Spleen (tissue), 11 donors: ENCODE data around the gene TRIM50. TPM values are rescaled to one million over a fixed set of nuclear protein-coding genes. Genes with fewer than 3 reads are reported as not detected.
"Not testable (repeated sequence)": the region's sequence is repeated elsewhere in the genome, so short reads cannot be mapped to it uniquely, and the experiment has no call there.

Experiments
- DNase-seq: peaks from one replicate; pipeline ENCODE4 v3.0.0-alpha.2; 2020
- H3K27ac ChIP-seq, 8 donors: fragments of 200-600 bp; sonication (generic) in 7 of 8; 1 replicate in 4 of 8; 2 replicates in 4 of 8; pipeline versions ENCODE4 v1.5.0 to v1.8.0; 2016 to 2021; ENCODE audit warnings: inconsistent platforms in 4 of 8, mild to moderate bottlenecking in 4 of 8, moderate library complexity in 1 of 8
- H3K27me3 ChIP-seq, 7 donors: fragments of 200-600 bp; sonication (generic) in 6 of 7; replicated peaks in 1 of 7; 1 replicate in 4 of 7; 2 replicates in 3 of 7; pipeline versions ENCODE4 v1.5.0 to v1.8.0; 2016 to 2021; ENCODE audit warnings: inconsistent platforms in 3 of 7, mild to moderate bottlenecking in 1 of 7
- H3K36me3 ChIP-seq, 6 donors: fragments of 200-600 bp; sonication (generic) in 5 of 6; 1 replicate in 4 of 6; 2 replicates in 2 of 6; pipeline versions ENCODE4 v1.5.0 to v1.8.0; 2016 to 2021; ENCODE audit warnings: inconsistent platforms in 2 of 6
- H3K4me1 ChIP-seq, 6 donors: fragments of 200-600 bp; sonication (generic) in 5 of 6; 1 replicate in 3 of 6; 2 replicates in 3 of 6; pipeline versions ENCODE4 v1.5.0 to v1.8.0; 2016 to 2021; ENCODE audit warnings: inconsistent platforms in 3 of 6
- H3K4me3 ChIP-seq, 8 donors: fragments of 200-600 bp; sonication (generic) in 7 of 8; 1 replicate in 4 of 8; 2 replicates in 4 of 8; pipeline versions ENCODE4 v1.5.0 to v1.8.0; 2016 to 2021; ENCODE audit warnings: inconsistent platforms in 4 of 8, mild to moderate bottlenecking in 4 of 8, moderate library complexity in 2 of 8
- H3K9me3 ChIP-seq, 8 donors: fragments of 200-600 bp; sonication (generic) in 7 of 8; 1 replicate in 4 of 8; 2 replicates in 4 of 8; pipeline versions ENCODE4 v1.5.0 to v1.8.0; 2016 to 2021; ENCODE audit warnings: inconsistent platforms in 4 of 8
- POLR2A ChIP-seq, 3 donors: fragments of 450-650 bp; IDR thresholded peaks; one replicate each; pipeline ENCODE4 v1.5.1; 2017; ENCODE audit warnings: antibody characterized with exemption in 3 of 3, mild to moderate bottlenecking in 1 of 3
- POLR2AphosphoS5 ChIP-seq, 3 donors: sonication (generic); formaldehyde crosslinking; IDR thresholded peaks; one replicate each; pipeline ENCODE4 v1.5.1; 2017; ENCODE audit warnings: antibody characterized with exemption in 3 of 3
- WGBS, 5 donors: extraction: QIAGEN DNeasy Blood & Tissue Kit in 3 of 5; methylation state at CpG; one replicate each; pipeline versions ENCODE4 v1.1.5 to v1.1.7; 2013 to 2018; 5-methylcytosine and 5-hydroxymethylcytosine counted together
- intact Hi-C: fragments of 100-400 bp; cut with DNase I; formaldehyde crosslinking; loops from one replicate; pipeline ENCODE4 v1.15.0; 2023; ENCODE audit warnings: low total_unique reads
- polyA plus RNA-seq, 3 donors: library from polyadenylated mRNA; stranded (reverse); fragments of 200-250 nt; gene quantifications; one replicate each; pipeline ENCODE4 v1.2.1, GENCODE V29; 2013
- total RNA-seq, 7 donors: library from RNA; depleted of rRNA in 3 of 7; stranded (reverse); fragments of >200 nt in 3 of 7; fragmentation: NEBNext Ultra II Directional in 4 of 7; extraction: Animal tissue kit (Norgen Biotek cat#: 25700) in 4 of 7; gene quantifications; one replicate each; pipeline versions ENCODE4 v1.1.0 to v1.2.1, GENCODE V29; 2016 to 2021
- TF ChIP-seq, protein P1 (sequence below), 11 experiments: fragments of 200-600 bp in 7 of 11; fragments of 450-650 bp in 4 of 11; sonication (generic) in 4 of 11; IDR thresholded peaks in 8 of 11; conservative IDR thresholded peaks in 3 of 11; 1 replicate in 7 of 11; 2 replicates in 4 of 11; pipeline versions ENCODE4 v1.4.0 to v1.8.0; 2016 to 2021; ENCODE audit warnings: antibody characterized with exemption in 11 of 11, inconsistent platforms in 4 of 11, mild to moderate bottlenecking in 1 of 11
- donor health status: healthy with polysubstance abuse.
- donor health status: DM: no; HTN: no; CAD: no; lungs with moderate emphysema.
- donor health status: DM: no; HTN: no; CAD: no.
- donor health status: Bipolar disorder and iron deficiency.
- donor health status: healthy.
- donor health status: DM: no; HTN: no; CAD: no.
- donor health status: DM: yes; HTN: yes; CAD: no.

TRIM50 gene
- total and polyA plus RNA-seq, 10 donors, result 0.13 to 1.8 (median 0.32) TPM; not detected in 3

GRCh38 chr7:73314271-73314670, 13.6 kb downstream of the TRIM50 start:
- peak; percentile 36 for DNase-seq
- Histone ChIP-seq H3K4me1 (peaks cover under 1 to 3% (median 1%) of the 10 kb centered on the region in 6 donors), H3K27me3 (no peaks in the 10 kb centered on the region), H3K27ac (no peak overlapping the region), H3K36me3 (no peaks in the 10 kb centered on the region), H3K9me3 (no peaks in the 10 kb centered on the region), H3K4me3 (no peak overlapping the region)
- intact Hi-C loops, result no loop called here
- WGBS, 5 donors, result 92 to 97% (median 94%) methylated on average over 5 of the region's 5 CpGs
- TF ChIP-seq POLR2A (IDR thresholded peaks at IDR 0.05), result no peak
- TF ChIP-seq, protein P1, sequence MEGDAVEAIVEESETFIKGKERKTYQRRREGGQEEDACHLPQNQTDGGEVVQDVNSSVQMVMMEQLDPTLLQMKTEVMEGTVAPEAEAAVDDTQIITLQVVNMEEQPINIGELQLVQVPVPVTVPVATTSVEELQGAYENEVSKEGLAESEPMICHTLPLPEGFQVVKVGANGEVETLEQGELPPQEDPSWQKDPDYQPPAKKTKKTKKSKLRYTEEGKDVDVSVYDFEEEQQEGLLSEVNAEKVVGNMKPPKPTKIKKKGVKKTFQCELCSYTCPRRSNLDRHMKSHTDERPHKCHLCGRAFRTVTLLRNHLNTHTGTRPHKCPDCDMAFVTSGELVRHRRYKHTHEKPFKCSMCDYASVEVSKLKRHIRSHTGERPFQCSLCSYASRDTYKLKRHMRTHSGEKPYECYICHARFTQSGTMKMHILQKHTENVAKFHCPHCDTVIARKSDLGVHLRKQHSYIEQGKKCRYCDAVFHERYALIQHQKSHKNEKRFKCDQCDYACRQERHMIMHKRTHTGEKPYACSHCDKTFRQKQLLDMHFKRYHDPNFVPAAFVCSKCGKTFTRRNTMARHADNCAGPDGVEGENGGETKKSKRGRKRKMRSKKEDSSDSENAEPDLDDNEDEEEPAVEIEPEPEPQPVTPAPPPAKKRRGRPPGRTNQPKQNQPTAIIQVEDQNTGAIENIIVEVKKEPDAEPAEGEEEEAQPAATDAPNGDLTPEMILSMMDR (IDR thresholded peaks at IDR 0.05 in 8 of 11, conservative IDR thresholded peaks at IDR 0.05 in 3 of 11), result no peak
- TF ChIP-seq POLR2AphosphoS5 (IDR thresholded peaks at IDR 0.05), result no peak

GRCh38 chr7:73313521-73313906, 14.4 kb downstream of the TRIM50 start:
- WGBS, 5 donors, result 74 to 93% (median 86%) methylated on average over 4 of the region's 4 CpGs
- TF ChIP-seq POLR2A (IDR thresholded peaks at IDR 0.05) (no peak), POLR2AphosphoS5 (IDR thresholded peaks at IDR 0.05) (no peak)
- TF ChIP-seq, protein P1 (IDR thresholded peaks at IDR 0.05 in 8 of 11, conservative IDR thresholded peaks at IDR 0.05 in 3 of 11), result no peak
- no peaks in the 10 kb centered on the region for H3K36me3 ChIP-seq

DNA sequence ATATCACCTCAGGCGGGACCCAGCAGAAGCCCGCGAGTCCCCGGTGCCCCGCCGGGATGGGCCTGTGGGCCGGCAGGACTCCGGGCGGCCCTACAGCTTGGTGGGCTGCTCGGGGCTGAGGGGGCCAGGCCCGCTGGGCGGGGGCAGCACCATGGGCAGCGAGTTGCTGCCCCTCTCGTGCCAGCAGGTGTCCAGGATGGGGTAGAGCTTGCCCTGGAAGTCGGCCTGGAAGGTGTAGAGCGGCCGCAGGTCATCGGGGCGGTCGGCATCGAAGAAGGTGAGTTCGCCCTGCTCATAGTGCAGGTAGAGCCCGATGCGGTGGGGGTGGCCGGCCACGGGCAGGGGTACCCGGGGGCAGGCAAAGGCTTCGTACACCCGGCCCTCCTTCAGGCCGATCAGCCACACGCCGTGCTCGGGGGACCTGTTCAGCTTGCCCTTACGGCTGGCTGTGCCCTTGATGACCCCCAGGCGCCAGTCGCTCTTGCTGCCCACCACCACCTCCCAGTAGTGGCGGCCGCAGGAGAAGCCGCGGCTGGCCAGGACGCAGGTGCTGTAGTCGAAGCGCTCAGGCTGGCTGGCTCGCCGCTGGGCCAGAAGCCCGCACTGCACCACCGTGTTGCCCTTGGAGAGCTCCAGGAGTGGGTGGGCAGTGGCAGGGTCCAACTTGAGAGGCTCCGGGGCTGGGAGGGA, 14.9 kb downstream of the TRIM50 start:
- H3K27me3 ChIP-seq, result no peaks in the 10 kb centered on the region
- TF ChIP-seq POLR2A (IDR thresholded peaks at IDR 0.05) (no peak), POLR2AphosphoS5 (IDR thresholded peaks at IDR 0.05) (no peak)
- TF ChIP-seq, protein P1 (IDR thresholded peaks at IDR 0.05 in 8 of 11, conservative IDR thresholded peaks at IDR 0.05 in 3 of 11), result no peak
- H3K36me3 ChIP-seq, result no peaks in the 10 kb centered on the region
- WGBS, 5 donors, result 91 to 96% (median 94%) methylated on average over 9 to 48 of the region's 48 CpGs
- intact Hi-C loops, result no loop called here
- DNase-seq, result peak; percentile 64
- H3K9me3 ChIP-seq, result no peaks in the 10 kb centered on the region
- H3K4me1 ChIP-seq, result peaks cover 7 to 16% (median 10%) of the 10 kb centered on the region in 6 donors
- H3K27ac ChIP-seq, result no peak overlapping the region
- no peak overlapping the region for H3K4me3 ChIP-seq

More at GRCh38 chr7:73313521-73313906, 14.4 kb downstream of the TRIM50 start:
- Histone ChIP-seq H3K27me3 (no peaks in the 10 kb centered on the region), H3K4me3 (no peak overlapping the region), H3K4me1 (peaks cover 6 to 11% (median 8%) of the 10 kb centered on the region in 6 donors), H3K27ac (no peak overlapping the region), H3K9me3 (no peaks in the 10 kb centered on the region)
- intact Hi-C loops, result no loop called here
- no peak for DNase-seq

DNA sequence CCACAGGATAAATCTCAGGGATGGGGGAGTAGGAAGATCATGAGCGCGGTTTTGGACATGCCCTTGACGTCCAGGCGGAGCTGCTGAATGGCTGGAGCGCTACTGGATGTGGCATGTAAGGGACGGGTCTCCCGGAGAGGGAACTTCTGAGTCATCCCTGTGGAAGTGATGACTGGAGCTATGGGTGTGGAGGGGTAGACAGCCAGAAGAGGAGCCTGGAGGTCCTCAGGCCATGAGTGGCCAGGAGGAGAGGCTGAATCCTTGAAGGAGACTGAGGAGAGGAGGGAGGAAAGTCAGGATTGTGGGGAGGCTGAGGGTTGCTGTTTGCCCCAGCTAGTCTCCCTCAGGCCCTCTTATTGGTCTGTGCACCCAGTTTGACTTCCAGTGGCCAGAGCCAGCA, 16.5 kb downstream of the TRIM50 start:
- H3K9me3 ChIP-seq, H3K27ac ChIP-seq, intact Hi-C loops, H3K27me3 ChIP-seq, H3K4me3 ChIP-seq: not testable (repeated sequence)
- DNase-seq, result peak; percentile 19
- H3K4me1 ChIP-seq, result peaks cover 10 to 32% (median 20%) of the 10 kb centered on the region in 6 donors
- 79 to 87% (median 85%) methylated on average over 5 to 7 of the region's 7 CpGs for WGBS, 5 donors
- peaks cover 0 to 12% (median 7%) of the 10 kb centered on the region in 6 donors for H3K36me3 ChIP-seq
